Erythroblast (primary cell): Measurements from ENCODE around the gene COL13A1.

Experiments
- GATA1 ChIP-seq: IDR thresholded peaks from 2 replicates; pipeline ENCODE4 v1.6.1; 2011; ENCODE audit warnings: low read depth, mild to moderate bottlenecking, control low read depth, low read length, moderate library complexity
- POLR2A ChIP-seq: IDR thresholded peaks from 2 replicates; pipeline ENCODE4 v1.6.1; 2011; ENCODE audit warnings: mild to moderate bottlenecking, low read length

DNA sequence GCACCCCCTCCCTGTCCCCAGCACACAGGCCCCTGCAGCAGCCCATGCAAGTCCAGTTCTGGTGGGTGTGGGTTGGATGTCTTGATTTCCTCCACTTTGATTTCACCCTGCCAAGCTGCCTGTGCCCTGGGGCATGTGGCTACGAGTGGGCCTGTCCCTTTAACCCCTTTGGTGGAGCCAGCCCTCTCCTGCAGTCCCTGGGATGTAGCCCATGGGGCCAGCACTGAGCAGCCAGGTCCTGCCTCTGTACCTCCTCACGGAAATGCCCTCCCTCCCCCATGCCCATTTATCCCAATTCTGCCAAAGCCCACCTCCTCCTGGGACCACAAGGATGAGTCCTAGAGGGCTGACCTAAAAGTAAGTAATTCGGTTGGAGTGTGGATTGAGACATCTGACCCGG lies 11.9 kb downstream of the COL13A1 start:
- TF ChIP-seq POLR2A (no peak), GATA1 (no peak)
